Naive thymus-derived CD4-positive, alpha-beta T cell (primary cell): Measurements from ENCODE around the gene GPC6. TPM values are rescaled to one million over a fixed set of nuclear protein-coding genes. Genes with fewer than 3 reads are reported as not detected.
A peak's percentile ranks its signal among the peaks of the same experiment; 100 is the strongest.

Experiments used
- ATAC-seq: fragments of 150-1000 bp; cut with Tn5 transposase; 2 replicates; pipeline ENCODE4 v1.10.0; 2021; ENCODE audit warnings: mild to moderate bottlenecking, moderate library complexity
- CTCF ChIA-PET: fragments of 350-600 bp; sonication (Branson Sonifier 250); formaldehyde crosslinking; loops from one replicate; lab custom pipeline; 2021; ENCODE audit warnings: antibody characterized with exemption; lab: Charles Lee
- POLR2A ChIA-PET: fragments of 350-600 bp; sonication (Branson Sonifier 250); formaldehyde crosslinking; loops from one replicate; lab custom pipeline; 2021; ENCODE audit warnings: antibody characterized with exemption, inconsistent platforms; lab: Charles Lee
- DNase-seq, 9 donors: peaks; one replicate each; pipeline versions ENCODE4 v3.0.0 to v3.0.0-alpha.2; 2020 to 2022; ENCODE audit warnings: mixed read lengths in 1 of 9
- H3K27ac ChIP-seq: one replicate; pipeline ENCODE4 v1.7.0; 2013; ENCODE audit warnings: mild to moderate bottlenecking, low read depth, low read length, moderate library complexity
- H3K27me3 ChIP-seq, 2 donors: one replicate each; pipeline ENCODE4 v1.7.0; 2013; ENCODE audit warnings: low read length in 2 of 2, mild to moderate bottlenecking in 2 of 2, moderate library complexity in 2 of 2; ENCODE audit not compliant: control insufficient read depth in 2 of 2, insufficient read depth in 2 of 2
- H3K36me3 ChIP-seq, 3 experiments: 1 replicate in 2 of 3; 2 replicates in 1 of 3; pipeline ENCODE4 v1.7.0; 2013; ENCODE audit warnings: low read length in 3 of 3, mild to moderate bottlenecking in 3 of 3, moderate library complexity in 1 of 3; ENCODE audit not compliant: insufficient read depth in 3 of 3, control insufficient read depth in 2 of 3
- H3K4me1 ChIP-seq, 2 donors: one replicate each; pipeline ENCODE4 v1.7.0; 2013; ENCODE audit warnings: low read length in 2 of 2, mild to moderate bottlenecking in 2 of 2, moderate library complexity in 1 of 2; ENCODE audit not compliant: control insufficient read depth in 2 of 2, insufficient read depth in 2 of 2
- H3K4me3 ChIP-seq: 2 replicates; pipeline ENCODE4 v1.7.0; 2013; ENCODE audit warnings: mild to moderate bottlenecking, low read length
- H3K9me3 ChIP-seq, 3 experiments: 1 replicate in 2 of 3; 2 replicates in 1 of 3; pipeline ENCODE4 v1.7.0; 2013; ENCODE audit warnings: low read length in 3 of 3; ENCODE audit not compliant: control insufficient read depth in 2 of 3
- H3K27ac Mint-ChIP-seq, 9 donors: one replicate each; pipeline ENCODE4 v1.8.0; 2020 to 2022; ENCODE audit warnings: mixed read lengths in 9 of 9, mild to moderate bottlenecking in 8 of 9, moderate library complexity in 5 of 9, inconsistent platforms in 2 of 9
- H3K27me3 Mint-ChIP-seq, 5 donors: one replicate each; pipeline ENCODE4 v1.8.0; 2021 to 2022; ENCODE audit warnings: mixed read lengths in 5 of 5, mild to moderate bottlenecking in 1 of 5
- H3K36me3 Mint-ChIP-seq, 5 donors: one replicate each; pipeline ENCODE4 v1.8.0; 2020 to 2022; ENCODE audit warnings: mixed read lengths in 5 of 5, mild to moderate bottlenecking in 3 of 5, inconsistent platforms in 1 of 5
- H3K4me1 Mint-ChIP-seq, 7 donors: one replicate each; pipeline ENCODE4 v1.8.0; 2020 to 2022; ENCODE audit warnings: mixed read lengths in 7 of 7, mild to moderate bottlenecking in 3 of 7, inconsistent platforms in 1 of 7
- H3K4me3 Mint-ChIP-seq, 10 donors: one replicate each; pipeline ENCODE4 v1.8.0; 2020 to 2022; ENCODE audit warnings: mild to moderate bottlenecking in 10 of 10, mixed read lengths in 10 of 10, moderate library complexity in 6 of 10, inconsistent platforms in 2 of 10
- H3K9me3 Mint-ChIP-seq, 11 donors: one replicate each; pipeline ENCODE4 v1.8.0; 2020 to 2022; ENCODE audit warnings: mixed read lengths in 11 of 11, mild to moderate bottlenecking in 4 of 11, inconsistent platforms in 1 of 11, moderate library complexity in 1 of 11
- intact Hi-C, 2 donors: fragments of 100-400 bp; cut with micrococcal nuclease; formaldehyde crosslinking; loops; one replicate each; pipeline ENCODE4 v1.15.1; 2023
- polyA plus RNA-seq, 2 donors: library from polyadenylated mRNA; unstranded; fragments of 300-500 nt; fragmentation: Illumina TruSeq; gene quantifications; one replicate each; pipeline ENCODE4 v1.2.3, GENCODE V29; 2021
- total RNA-seq, 6 experiments: library from RNA in 5 of 6; stranded (reverse) in 5 of 6; gene quantifications; 1 replicate in 5 of 6; 2 replicates in 1 of 6; pipeline ENCODE4 v1.2.3 and lab custom pipeline; 2021 to 2026

The GPC6 gene
- total and polyA plus RNA-seq, 7 experiments from 2014 or later, result not detected

- CTCF ChIA-PET, result no interaction called here
Observed at GRCh38 chr13:94331281-94331680, 1104.7 kb downstream of the GPC6 start.

GRCh38 chr13:94332359-94333096 is 1105.9 kb downstream of the GPC6 start:
- Histone ChIP-seq H3K4me1 (peaks cover 34 to 40% of the 10 kb centered on the region in 2 donors), H3K27ac (no peak overlapping the region), H3K9me3 (no peaks in the 10 kb centered on the region), H3K36me3 (no peaks in the 10 kb centered on the region), H3K4me3 (no peak overlapping the region), H3K27me3 (peaks cover 0 to 4% of the 10 kb centered on the region in 2 donors)
- Mint-ChIP-seq H3K9me3 (peaks cover 0 to 5% (median 0%) of the 10 kb centered on the region in 11 donors), H3K4me1 (peaks cover 19 to 49% (median 41%) of the 10 kb centered on the region in 7 donors), H3K36me3 (peaks cover 0 to 10% (median 0%) of the 10 kb centered on the region in 5 donors), H3K27me3 (peaks cover 29 to 43% (median 33%) of the 10 kb centered on the region in 5 donors), H3K27ac (no peak overlapping the region), H3K4me3 (no peak overlapping the region)
- ChIA-PET CTCF (no interaction called here), POLR2A (no interaction called here)
- DNase-seq, result no peak
- intact Hi-C loops, result no loop called here
- ATAC-seq, result no peak

More at GRCh38 chr13:94331281-94331680, 1104.7 kb downstream of the GPC6 start:
- no peak for DNase-seq
- Mint-ChIP-seq H3K36me3 (peaks cover 4 to 16% (median 7%) of the 10 kb centered on the region in 5 donors), H3K9me3 (peaks cover 0 to 9% (median 4%) of the 10 kb centered on the region in 11 donors), H3K4me1 (peaks cover 26 to 61% (median 53%) of the 10 kb centered on the region in 7 donors), H3K27ac (no peak overlapping the region), H3K27me3 (peaks cover 25 to 43% (median 32%) of the 10 kb centered on the region in 5 donors), H3K4me3 (peak overlapping the region in 1 of 10 donors; percentile 60)
- Histone ChIP-seq H3K4me3 (no peak overlapping the region), H3K27me3 (peaks cover 0 to 4% of the 10 kb centered on the region in 2 donors), H3K9me3 (no peaks in the 10 kb centered on the region), H3K27ac (no peak overlapping the region), H3K36me3 (no peaks in the 10 kb centered on the region), H3K4me1 (peaks cover 40 to 52% of the 10 kb centered on the region in 2 donors)
- POLR2A ChIA-PET, result no interaction called here
- ATAC-seq, result no peak
- intact Hi-C loops, result loop anchor here in 1 of 2 donors (2.0 kb wide), 1 partner anchor 14 kb away; no protein-coding TSS in a partner anchor

GRCh38 chr13:94333131-94333820 is 1106.7 kb downstream of the GPC6 start:
- no peak for ATAC-seq

GRCh38 chr13:94335761-94336526 is 1109.3 kb downstream of the GPC6 start:
- peaks cover 0 to 15% (median 8%) of the 10 kb centered on the region in 7 donors for H3K4me1 Mint-ChIP-seq
- POLR2A ChIA-PET, result no interaction called here

More at GRCh38 chr13:94333131-94333820, 1106.7 kb downstream of the GPC6 start:
- intact Hi-C loops, result no loop called here
- no peaks in the 10 kb centered on the region for H3K36me3 ChIP-seq
- no peak for DNase-seq
- POLR2A ChIA-PET, result no interaction called here
- H3K4me3 Mint-ChIP-seq, result no peak overlapping the region
- H3K27ac ChIP-seq, result no peak overlapping the region
- H3K9me3 ChIP-seq, result no peaks in the 10 kb centered on the region
- peaks cover 0 to 10% (median 0%) of the 10 kb centered on the region in 5 donors for H3K36me3 Mint-ChIP-seq
- CTCF ChIA-PET, result no interaction called here
- peaks cover 0 to 4% of the 10 kb centered on the region in 2 donors for H3K27me3 ChIP-seq
- H3K4me3 ChIP-seq, result no peak overlapping the region
- peaks cover 0 to 5% (median 0%) of the 10 kb centered on the region in 11 donors for H3K9me3 Mint-ChIP-seq
- H3K4me1 ChIP-seq, result peaks cover 26 to 32% of the 10 kb centered on the region in 2 donors
- H3K27ac Mint-ChIP-seq, result peak overlapping the region in 1 of 9 donors; percentile 60
- peaks cover 29 to 43% (median 36%) of the 10 kb centered on the region in 5 donors for H3K27me3 Mint-ChIP-seq
- H3K4me1 Mint-ChIP-seq, result peaks cover 13 to 41% (median 33%) of the 10 kb centered on the region in 7 donors

GRCh38 chr13:94339116-94339687 is 1112.6 kb downstream of the GPC6 start:
- Mint-ChIP-seq H3K27ac (no peak overlapping the region), H3K4me1 (peaks cover 0 to 5% (median 0%) of the 10 kb centered on the region in 7 donors), H3K27me3 (peaks cover 1 to 37% (median 6%) of the 10 kb centered on the region in 5 donors), H3K36me3 (peaks cover 0 to 2% (median 0%) of the 10 kb centered on the region in 5 donors), H3K4me3 (no peak overlapping the region), H3K9me3 (no peaks in the 10 kb centered on the region)
- Histone ChIP-seq H3K4me1 (no peaks in the 10 kb centered on the region), H3K4me3 (no peak overlapping the region), H3K27me3 (no peaks in the 10 kb centered on the region), H3K27ac (no peak overlapping the region), H3K9me3 (no peaks in the 10 kb centered on the region), H3K36me3 (no peaks in the 10 kb centered on the region)
- POLR2A ChIA-PET, result no interaction called here
- ATAC-seq (no peak), DNase-seq (no peak)
- CTCF ChIA-PET, result interaction anchor here (0.7 kb wide), 2 partner anchors 126 to 258 kb away, joined by 3 to 4 read pairs; no protein-coding TSS in a partner anchor
- intact Hi-C loops, result no loop called here

More at GRCh38 chr13:94335761-94336526, 1109.3 kb downstream of the GPC6 start:
- H3K36me3 ChIP-seq, result no peaks in the 10 kb centered on the region
- no peaks in the 10 kb centered on the region for H3K27me3 ChIP-seq
- CTCF ChIA-PET, result no interaction called here
- H3K36me3 Mint-ChIP-seq, result peaks cover 0 to 6% (median 0%) of the 10 kb centered on the region in 5 donors
- H3K4me3 Mint-ChIP-seq, result no peak overlapping the region
- no peak overlapping the region for H3K4me3 ChIP-seq
- ATAC-seq (no peak), DNase-seq (no peak)
- H3K27ac Mint-ChIP-seq, result no peak overlapping the region
- no peaks in the 10 kb centered on the region for H3K9me3 Mint-ChIP-seq
- no peak overlapping the region for H3K27ac ChIP-seq
- H3K9me3 ChIP-seq, result no peaks in the 10 kb centered on the region
- H3K27me3 Mint-ChIP-seq, result peaks cover 23 to 49% (median 29%) of the 10 kb centered on the region in 5 donors
- intact Hi-C loops, result no loop called here
- H3K4me1 ChIP-seq, result peaks cover 6 to 8% of the 10 kb centered on the region in 2 donors
